ENCODE results near the gene AGFG1. TPM values are rescaled to one million over a fixed set of nuclear protein-coding genes. Genes with fewer than 3 reads are reported as not detected.
A peak's percentile ranks its signal among the peaks of the same experiment; 100 is the strongest.

The AGFG1 gene
- total RNA-seq, 1 experiment from 2014 or later = 81.3 TPM

DNA sequence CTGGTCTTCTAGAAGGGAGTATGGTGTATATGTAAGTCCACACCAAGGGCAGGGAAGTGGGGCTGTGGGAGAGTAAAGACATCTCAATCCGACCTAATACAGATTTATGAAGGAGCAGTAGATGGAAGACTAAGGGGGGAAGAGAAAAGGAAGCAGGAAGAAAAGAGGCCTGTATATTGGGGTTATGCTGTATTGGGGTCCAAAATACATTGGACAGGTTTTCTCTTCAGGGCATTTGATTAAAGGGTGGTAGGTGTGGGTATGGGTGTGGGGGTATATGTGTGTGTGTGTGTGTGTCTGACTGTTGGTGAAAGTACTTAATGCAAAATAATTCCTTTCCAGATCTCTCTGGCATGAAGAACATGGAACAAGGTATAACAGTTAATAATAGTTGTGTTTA lies 93.1 kb downstream of the AGFG1 start:
- no peak for ATAC-seq
- no peaks in the 10 kb centered on the region for H3K27me3 Mint-ChIP-seq (ENCODE audit: low read depth)
- no peaks in the 10 kb centered on the region for H3K36me3 Mint-ChIP-seq
- no peak overlapping the region for H3K27ac Mint-ChIP-seq
- CTCF ChIA-PET = interaction anchor here (1.2 kb wide), 1 partner anchor 201 kb away, joined by 4 read pairs; no protein-coding TSS in a partner anchor
- DNase-seq (ENCODE audit: low spot score) = no peak
- no peak overlapping the region for H3K4me3 Mint-ChIP-seq
- H3K9me3 Mint-ChIP-seq = no peaks in the 10 kb centered on the region
- H3K4me1 Mint-ChIP-seq = peaks cover 15% of the 10 kb centered on the region
- POLR2A ChIA-PET = no interaction called here
- TF ChIP-seq ETV6 (CRISPR knock-in tag; IDR thresholded peaks at IDR 0.05) = no peak
- no peak for TF ChIP-seq ELF4 (CRISPR knock-in tag; IDR thresholded peaks at IDR 0.05; ENCODE audit: low read depth)
- no peak for TF ChIP-seq RORB (CRISPR knock-in tag; IDR thresholded peaks at IDR 0.05)
- TF ChIP-seq ZNF396 (CRISPR knock-in tag; IDR thresholded peaks at IDR 0.05; ENCODE audit: borderline replicate concordance) = no peak
- no peak for TF ChIP-seq ZNF416 (CRISPR knock-in tag; IDR thresholded peaks at IDR 0.05)
- TF ChIP-seq EMX1 (CRISPR knock-in tag; IDR thresholded peaks at IDR 0.05) = no peak

DNA sequence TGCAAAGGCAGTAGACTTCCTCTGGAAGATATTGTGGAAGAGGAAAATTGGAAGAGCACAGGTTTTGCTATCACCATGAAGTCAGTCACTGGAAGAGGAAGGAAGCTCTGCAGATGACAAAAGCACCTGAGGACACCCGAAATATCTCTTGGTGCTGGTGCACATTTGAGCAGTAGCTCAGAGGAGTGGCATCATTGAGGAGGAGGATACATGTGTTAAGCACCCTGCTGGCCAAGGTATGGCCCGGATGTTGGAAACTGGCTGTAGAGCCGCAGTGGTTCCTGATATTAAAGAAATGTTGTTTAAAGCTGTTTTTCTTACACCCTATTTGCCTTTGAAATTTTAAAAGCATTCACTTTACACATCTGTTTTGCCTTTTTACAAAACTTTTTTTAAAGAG lies 94.1 kb downstream of the AGFG1 start:
- ChIA-PET CTCF (interaction anchor here (0.7 to 1.4 kb wide), 3 partner anchors 20 to 175 kb away, joined by 3 to 4 read pairs (median 3); no protein-coding TSS in a partner anchor), POLR2A (no interaction called here)
- TF ChIP-seq SMAD3 (CRISPR knock-in tag; IDR thresholded peaks at IDR 0.05; ENCODE audit: borderline replicate concordance) (no peak), ZBTB21 (CRISPR knock-in tag; IDR thresholded peaks at IDR 0.05; ENCODE audit: borderline replicate concordance) (no peak), CREB1 (CRISPR knock-in tag; IDR thresholded peaks at IDR 0.05) (no peak), HMGA2 (CRISPR knock-in tag; IDR thresholded peaks at IDR 0.05) (no peak), FOXP1 (CRISPR knock-in tag; IDR thresholded peaks at IDR 0.05; ENCODE audit: borderline replicate concordance) (no peak)
- TF ChIP-seq, protein P1, sequence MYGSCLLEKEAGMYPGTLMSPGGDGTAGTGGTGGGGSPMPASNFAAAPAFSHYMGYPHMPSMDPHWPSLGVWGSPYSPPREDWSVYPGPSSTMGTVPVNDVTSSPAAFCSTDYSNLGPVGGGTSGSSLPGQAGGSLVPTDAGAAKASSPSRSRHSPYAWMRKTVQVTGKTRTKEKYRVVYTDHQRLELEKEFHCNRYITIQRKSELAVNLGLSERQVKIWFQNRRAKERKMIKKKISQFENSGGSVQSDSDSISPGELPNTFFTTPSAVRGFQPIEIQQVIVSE (CRISPR knock-in tag; IDR thresholded peaks at IDR 0.05; ENCODE audit: borderline replicate concordance) = no peak
- Mint-ChIP-seq H3K36me3 (no peaks in the 10 kb centered on the region), H3K4me3 (no peak overlapping the region), H3K27me3 (ENCODE audit: low read depth) (no peaks in the 10 kb centered on the region), H3K27ac (peak overlapping the region; percentile 5; the same call in 1 of the 2 replicates), H3K9me3 (no peaks in the 10 kb centered on the region), H3K4me1 (peaks cover 23% of the 10 kb centered on the region)
- ATAC-seq (peak; percentile 71), DNase-seq (ENCODE audit: low spot score) (no peak)

DNA sequence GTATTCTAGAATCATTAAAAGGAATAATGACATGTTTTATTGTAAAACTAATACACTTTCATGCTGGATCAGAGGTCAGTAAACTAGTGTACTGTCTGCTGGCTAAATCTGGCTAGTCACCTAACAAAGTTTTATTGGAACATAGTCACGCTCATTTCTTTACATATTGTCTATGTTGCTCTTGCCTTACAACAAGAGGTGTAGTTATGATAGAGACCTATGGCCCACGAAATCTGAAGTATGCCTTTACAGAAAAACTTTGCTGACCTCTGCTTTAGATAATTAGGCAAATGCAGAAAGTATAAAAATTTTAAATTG lies 96.9 kb downstream of the AGFG1 start:
- Mint-ChIP-seq H3K36me3 (no peaks in the 10 kb centered on the region), H3K27ac (no peak overlapping the region), H3K4me1 (peaks cover 24% of the 10 kb centered on the region), H3K9me3 (no peaks in the 10 kb centered on the region), H3K4me3 (no peak overlapping the region), H3K27me3 (ENCODE audit: low read depth) (no peaks in the 10 kb centered on the region)
- no peak for ATAC-seq
- CTCF ChIA-PET = no interaction called here
- no peak for DNase-seq (ENCODE audit: low spot score)
- TF ChIP-seq ZNF423 (CRISPR knock-in tag; IDR thresholded peaks at IDR 0.05) (no peak), OVOL2 (CRISPR knock-in tag; IDR thresholded peaks at IDR 0.05; ENCODE audit: borderline replicate concordance) (no peak)
- TF ChIP-seq, protein P2, sequence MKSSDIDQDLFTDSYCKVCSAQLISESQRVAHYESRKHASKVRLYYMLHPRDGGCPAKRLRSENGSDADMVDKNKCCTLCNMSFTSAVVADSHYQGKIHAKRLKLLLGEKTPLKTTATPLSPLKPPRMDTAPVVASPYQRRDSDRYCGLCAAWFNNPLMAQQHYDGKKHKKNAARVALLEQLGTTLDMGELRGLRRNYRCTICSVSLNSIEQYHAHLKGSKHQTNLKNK (CRISPR knock-in tag; IDR thresholded peaks at IDR 0.05) = no peak
- POLR2A ChIA-PET = no interaction called here

DNA sequence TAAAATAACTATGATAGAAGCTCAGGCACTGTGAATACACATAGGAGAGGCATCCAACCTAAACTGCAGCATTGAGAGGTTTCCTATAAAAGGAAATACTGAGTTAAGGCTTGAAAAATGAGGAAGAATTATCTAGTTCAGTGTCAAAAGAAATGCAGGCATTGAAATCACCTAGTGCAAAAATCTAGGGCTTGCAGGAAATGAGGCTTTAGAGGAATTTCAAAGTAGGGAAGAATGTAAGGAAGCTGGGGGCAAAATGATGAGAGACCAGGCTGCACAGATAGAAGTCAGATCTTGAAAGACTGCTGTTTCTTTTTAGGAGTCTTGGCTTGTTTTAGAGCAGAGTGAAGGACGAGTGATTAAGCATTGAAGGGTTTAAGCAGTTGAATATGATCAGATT lies 98.7 kb downstream of the AGFG1 start:
- Mint-ChIP-seq H3K36me3 (no peaks in the 10 kb centered on the region), H3K4me3 (no peak overlapping the region), H3K4me1 (peaks cover 17% of the 10 kb centered on the region), H3K9me3 (no peaks in the 10 kb centered on the region), H3K27me3 (ENCODE audit: low read depth) (no peaks in the 10 kb centered on the region), H3K27ac (peak overlapping the region; percentile 20)
- ChIA-PET CTCF (no interaction called here), POLR2A (interaction anchor here (0.6 kb wide), 1 partner anchor 62 kb away, joined by 4 read pairs; no protein-coding TSS in a partner anchor)
- DNase-seq (ENCODE audit: low spot score) (no peak), ATAC-seq (peak; percentile 12; the same call in 1 of the 2 replicates)
- no peak for TF ChIP-seq TCF7 (CRISPR knock-in tag; IDR thresholded peaks at IDR 0.05; ENCODE audit: low read depth)
- TF ChIP-seq, protein P3, sequence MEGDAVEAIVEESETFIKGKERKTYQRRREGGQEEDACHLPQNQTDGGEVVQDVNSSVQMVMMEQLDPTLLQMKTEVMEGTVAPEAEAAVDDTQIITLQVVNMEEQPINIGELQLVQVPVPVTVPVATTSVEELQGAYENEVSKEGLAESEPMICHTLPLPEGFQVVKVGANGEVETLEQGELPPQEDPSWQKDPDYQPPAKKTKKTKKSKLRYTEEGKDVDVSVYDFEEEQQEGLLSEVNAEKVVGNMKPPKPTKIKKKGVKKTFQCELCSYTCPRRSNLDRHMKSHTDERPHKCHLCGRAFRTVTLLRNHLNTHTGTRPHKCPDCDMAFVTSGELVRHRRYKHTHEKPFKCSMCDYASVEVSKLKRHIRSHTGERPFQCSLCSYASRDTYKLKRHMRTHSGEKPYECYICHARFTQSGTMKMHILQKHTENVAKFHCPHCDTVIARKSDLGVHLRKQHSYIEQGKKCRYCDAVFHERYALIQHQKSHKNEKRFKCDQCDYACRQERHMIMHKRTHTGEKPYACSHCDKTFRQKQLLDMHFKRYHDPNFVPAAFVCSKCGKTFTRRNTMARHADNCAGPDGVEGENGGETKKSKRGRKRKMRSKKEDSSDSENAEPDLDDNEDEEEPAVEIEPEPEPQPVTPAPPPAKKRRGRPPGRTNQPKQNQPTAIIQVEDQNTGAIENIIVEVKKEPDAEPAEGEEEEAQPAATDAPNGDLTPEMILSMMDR (IDR thresholded peaks at IDR 0.05) = no peak
- TF ChIP-seq FOXK1 (CRISPR knock-in tag; IDR thresholded peaks at IDR 0.05) = no peak
- TF ChIP-seq, protein P4, sequence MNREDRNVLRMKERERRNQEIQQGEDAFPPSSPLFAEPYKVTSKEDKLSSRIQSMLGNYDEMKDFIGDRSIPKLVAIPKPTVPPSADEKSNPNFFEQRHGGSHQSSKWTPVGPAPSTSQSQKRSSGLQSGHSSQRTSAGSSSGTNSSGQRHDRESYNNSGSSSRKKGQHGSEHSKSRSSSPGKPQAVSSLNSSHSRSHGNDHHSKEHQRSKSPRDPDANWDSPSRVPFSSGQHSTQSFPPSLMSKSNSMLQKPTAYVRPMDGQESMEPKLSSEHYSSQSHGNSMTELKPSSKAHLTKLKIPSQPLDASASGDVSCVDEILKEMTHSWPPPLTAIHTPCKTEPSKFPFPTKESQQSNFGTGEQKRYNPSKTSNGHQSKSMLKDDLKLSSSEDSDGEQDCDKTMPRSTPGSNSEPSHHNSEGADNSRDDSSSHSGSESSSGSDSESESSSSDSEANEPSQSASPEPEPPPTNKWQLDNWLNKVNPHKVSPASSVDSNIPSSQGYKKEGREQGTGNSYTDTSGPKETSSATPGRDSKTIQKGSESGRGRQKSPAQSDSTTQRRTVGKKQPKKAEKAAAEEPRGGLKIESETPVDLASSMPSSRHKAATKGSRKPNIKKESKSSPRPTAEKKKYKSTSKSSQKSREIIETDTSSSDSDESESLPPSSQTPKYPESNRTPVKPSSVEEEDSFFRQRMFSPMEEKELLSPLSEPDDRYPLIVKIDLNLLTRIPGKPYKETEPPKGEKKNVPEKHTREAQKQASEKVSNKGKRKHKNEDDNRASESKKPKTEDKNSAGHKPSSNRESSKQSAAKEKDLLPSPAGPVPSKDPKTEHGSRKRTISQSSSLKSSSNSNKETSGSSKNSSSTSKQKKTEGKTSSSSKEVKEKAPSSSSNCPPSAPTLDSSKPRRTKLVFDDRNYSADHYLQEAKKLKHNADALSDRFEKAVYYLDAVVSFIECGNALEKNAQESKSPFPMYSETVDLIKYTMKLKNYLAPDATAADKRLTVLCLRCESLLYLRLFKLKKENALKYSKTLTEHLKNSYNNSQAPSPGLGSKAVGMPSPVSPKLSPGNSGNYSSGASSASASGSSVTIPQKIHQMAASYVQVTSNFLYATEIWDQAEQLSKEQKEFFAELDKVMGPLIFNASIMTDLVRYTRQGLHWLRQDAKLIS (CRISPR knock-in tag; IDR thresholded peaks at IDR 0.05; ENCODE audit: borderline replicate concordance) = no peak
- no peak for TF ChIP-seq ESRRA (CRISPR knock-in tag; IDR thresholded peaks at IDR 0.05; ENCODE audit: borderline replicate concordance)
- TF ChIP-seq ZNF317 (CRISPR knock-in tag; IDR thresholded peaks at IDR 0.05; ENCODE audit: borderline replicate concordance, low read depth) = no peak
- TF ChIP-seq SMAD3 (CRISPR knock-in tag; IDR thresholded peaks at IDR 0.05; ENCODE audit: borderline replicate concordance) = no peak
- TF ChIP-seq, protein P5, sequence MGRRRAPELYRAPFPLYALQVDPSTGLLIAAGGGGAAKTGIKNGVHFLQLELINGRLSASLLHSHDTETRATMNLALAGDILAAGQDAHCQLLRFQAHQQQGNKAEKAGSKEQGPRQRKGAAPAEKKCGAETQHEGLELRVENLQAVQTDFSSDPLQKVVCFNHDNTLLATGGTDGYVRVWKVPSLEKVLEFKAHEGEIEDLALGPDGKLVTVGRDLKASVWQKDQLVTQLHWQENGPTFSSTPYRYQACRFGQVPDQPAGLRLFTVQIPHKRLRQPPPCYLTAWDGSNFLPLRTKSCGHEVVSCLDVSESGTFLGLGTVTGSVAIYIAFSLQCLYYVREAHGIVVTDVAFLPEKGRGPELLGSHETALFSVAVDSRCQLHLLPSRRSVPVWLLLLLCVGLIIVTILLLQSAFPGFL (CRISPR knock-in tag; IDR thresholded peaks at IDR 0.05; ENCODE audit: borderline replicate concordance) = no peak
- TF ChIP-seq EMX1 (CRISPR knock-in tag; IDR thresholded peaks at IDR 0.05) = no peak
- TF ChIP-seq, protein P6, sequence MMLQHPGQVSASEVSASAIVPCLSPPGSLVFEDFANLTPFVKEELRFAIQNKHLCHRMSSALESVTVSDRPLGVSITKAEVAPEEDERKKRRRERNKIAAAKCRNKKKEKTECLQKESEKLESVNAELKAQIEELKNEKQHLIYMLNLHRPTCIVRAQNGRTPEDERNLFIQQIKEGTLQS (CRISPR knock-in tag; conservative IDR thresholded peaks at IDR 0.05) = no peak
